Brain microvascular endothelial cell (primary cell): ENCODE data around the gene LBHD1.

Experiments used
- DNase-seq: peaks from one replicate; pipeline ENCODE4 v3.0.0-alpha.2; 2020
- H3K27ac ChIP-seq: fragments of 250-450 bp; sonication (Bioruptor Pico); 2 replicates; pipeline ENCODE4 v1.5.1; 2020; ENCODE audit warnings: mild to moderate bottlenecking, moderate library complexity
- H3K27me3 ChIP-seq: fragments of 250-450 bp; sonication (Bioruptor Pico); replicated peaks from 2 replicates; pipeline ENCODE4 v1.5.1; 2020; ENCODE audit warnings: mild to moderate bottlenecking
- H3K36me3 ChIP-seq: fragments of 250-450 bp; sonication (Bioruptor Pico); replicated peaks from 2 replicates; pipeline ENCODE4 v1.5.1; 2020; ENCODE audit warnings: mild to moderate bottlenecking
- H3K4me3 ChIP-seq: 2 replicates; pipeline ENCODE4 v1.5.1; 2011; ENCODE audit warnings: low read depth, mild to moderate bottlenecking, control low read depth, low read length, moderate library complexity
- in situ Hi-C: cut with HindIII; loops from 2 replicates; pipeline ENCODE4 v1.10.0; 2017; ENCODE audit warnings: low sequenced_read_pairs, low pct_ligation_motif_present
- TF ChIP-seq, protein P1 (sequence below): IDR thresholded peaks from 2 replicates; pipeline ENCODE4 v1.5.1; 2011; ENCODE audit warnings: low read depth, mild to moderate bottlenecking, moderate library complexity, low read length, control low read depth, inconsistent platforms; ENCODE audit errors: missing control alignments

The LBHD1 gene

DNA sequence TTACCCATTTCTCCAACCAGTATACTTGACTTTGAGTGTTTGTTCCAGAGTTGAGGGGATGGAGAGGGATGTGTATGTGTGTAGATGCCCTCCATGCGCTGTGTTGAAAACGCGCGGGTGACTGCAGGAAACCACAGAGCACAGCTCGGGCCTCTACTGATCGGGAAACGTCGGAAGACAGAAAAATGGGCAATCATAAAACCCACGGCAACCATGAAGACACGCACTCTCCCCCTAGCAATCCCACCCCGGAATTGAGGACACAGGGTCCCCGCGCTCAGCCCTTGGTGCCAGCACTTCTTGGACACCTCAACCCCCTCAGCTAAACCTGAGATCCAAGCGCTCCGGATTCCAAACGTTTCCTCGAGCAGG lies 845 bp downstream of the LBHD1 start:
- Histone ChIP-seq H3K27me3 (no peaks in the 10 kb centered on the region), H3K4me3 (peak overlapping the region; percentile 85), H3K27ac (peak overlapping the region; percentile 78), H3K36me3 (peaks cover 13% of the 10 kb centered on the region)
- in situ Hi-C loops: no loop called here
- TF ChIP-seq, protein P1, sequence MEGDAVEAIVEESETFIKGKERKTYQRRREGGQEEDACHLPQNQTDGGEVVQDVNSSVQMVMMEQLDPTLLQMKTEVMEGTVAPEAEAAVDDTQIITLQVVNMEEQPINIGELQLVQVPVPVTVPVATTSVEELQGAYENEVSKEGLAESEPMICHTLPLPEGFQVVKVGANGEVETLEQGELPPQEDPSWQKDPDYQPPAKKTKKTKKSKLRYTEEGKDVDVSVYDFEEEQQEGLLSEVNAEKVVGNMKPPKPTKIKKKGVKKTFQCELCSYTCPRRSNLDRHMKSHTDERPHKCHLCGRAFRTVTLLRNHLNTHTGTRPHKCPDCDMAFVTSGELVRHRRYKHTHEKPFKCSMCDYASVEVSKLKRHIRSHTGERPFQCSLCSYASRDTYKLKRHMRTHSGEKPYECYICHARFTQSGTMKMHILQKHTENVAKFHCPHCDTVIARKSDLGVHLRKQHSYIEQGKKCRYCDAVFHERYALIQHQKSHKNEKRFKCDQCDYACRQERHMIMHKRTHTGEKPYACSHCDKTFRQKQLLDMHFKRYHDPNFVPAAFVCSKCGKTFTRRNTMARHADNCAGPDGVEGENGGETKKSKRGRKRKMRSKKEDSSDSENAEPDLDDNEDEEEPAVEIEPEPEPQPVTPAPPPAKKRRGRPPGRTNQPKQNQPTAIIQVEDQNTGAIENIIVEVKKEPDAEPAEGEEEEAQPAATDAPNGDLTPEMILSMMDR: no peak
- peak; percentile 28 for DNase-seq

DNA sequence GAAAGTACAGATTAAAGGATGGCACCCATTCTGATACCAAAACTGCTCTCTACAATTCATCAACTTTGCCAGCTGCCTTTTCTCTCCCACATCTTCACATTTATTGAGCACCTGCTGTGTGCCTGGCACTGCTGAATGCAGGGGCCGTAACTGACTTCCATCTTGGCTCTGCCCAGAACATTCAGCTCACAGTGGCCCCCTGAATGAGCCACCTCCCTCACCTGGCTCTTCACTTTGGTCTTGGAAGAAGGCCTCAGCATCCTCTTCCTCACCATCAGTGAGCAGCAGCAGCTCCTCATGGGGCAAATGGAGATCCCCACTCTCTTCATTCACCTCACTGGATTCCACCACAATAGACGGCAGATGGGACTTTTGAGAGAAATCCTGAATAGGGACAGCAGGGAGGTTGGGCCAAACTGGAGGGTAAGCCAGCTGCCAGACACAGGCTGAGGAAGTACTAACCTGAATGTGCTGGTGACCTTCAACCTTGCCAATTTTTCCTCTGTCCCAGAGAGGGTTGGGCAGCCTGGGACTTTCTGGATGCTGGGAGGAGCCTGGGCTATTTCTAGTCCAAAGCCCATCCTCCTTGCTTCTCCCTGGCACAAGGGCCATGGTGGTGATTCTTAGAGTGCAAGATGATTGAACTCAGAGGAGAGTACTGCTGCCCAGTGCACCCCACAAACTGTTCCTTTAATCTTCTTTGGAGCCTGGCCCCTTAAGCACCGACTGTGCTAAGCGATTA lies 2.5 kb downstream of the LBHD1 start:
- TF ChIP-seq, protein P1: no peak
- no peak for DNase-seq
- in situ Hi-C loops: no loop called here
- H3K4me3 ChIP-seq: no peak overlapping the region
- H3K36me3 ChIP-seq: peaks cover 10% of the 10 kb centered on the region
- H3K27me3 ChIP-seq: no peaks in the 10 kb centered on the region
- no peak overlapping the region for H3K27ac ChIP-seq

GRCh38 chr11:62667460-62667859 lies 4.6 kb downstream of the LBHD1 start:
- in situ Hi-C loops: no loop called here
- Histone ChIP-seq H3K27ac (no peak overlapping the region), H3K27me3 (no peaks in the 10 kb centered on the region), H3K36me3 (peaks cover 19% of the 10 kb centered on the region), H3K4me3 (no peak overlapping the region)
- TF ChIP-seq, protein P1: no peak
- no peak for DNase-seq

GRCh38 chr11:62666259-62666926 lies 5.7 kb downstream of the LBHD1 start:
- Histone ChIP-seq H3K36me3 (peaks cover 21% of the 10 kb centered on the region), H3K27ac (no peak overlapping the region), H3K27me3 (no peaks in the 10 kb centered on the region), H3K4me3 (peak overlapping the region; percentile 92)
- TF ChIP-seq, protein P1: no peak
- in situ Hi-C loops: no loop called here
- DNase-seq: no peak

- H3K4me3 ChIP-seq: peak overlapping the region; percentile 92
- H3K27me3 ChIP-seq: no peaks in the 10 kb centered on the region
- H3K27ac ChIP-seq: peak overlapping the region; percentile 69
- TF ChIP-seq, protein P1: no peak
- DNase-seq: peak; percentile 52
- peaks cover 21% of the 10 kb centered on the region for H3K36me3 ChIP-seq
- in situ Hi-C loops: no loop called here
Measured at GRCh38 chr11:62665599-62666258, 6.3 kb downstream of the LBHD1 start.
